WTC11 (cell line): ENCODE results near the gene ZNF681.

Source experiments
- CTCF ChIP-seq: fragments of 200-600 bp; IDR thresholded peaks from 2 replicates; pipeline ENCODE4 v1.8.0; 2022; ENCODE audit warnings: antibody characterized with exemption
- PRRX2 ChIP-seq: fragments of 250-450 bp; sonication (Bioruptor Pico); IDR thresholded peaks from 2 replicates; pipeline ENCODE4 v1.8.0; 2021; ENCODE audit warnings: mild to moderate bottlenecking
- RELA ChIP-seq: sonication (generic); formaldehyde crosslinking; IDR thresholded peaks from 2 replicates; pipeline ENCODE4 v1.8.1; 2022; ENCODE audit warnings: missing genetic modification reagents, mild to moderate bottlenecking, borderline replicate concordance
- SP1 ChIP-seq: sonication (generic); formaldehyde crosslinking; conservative IDR thresholded peaks from 2 replicates; pipeline ENCODE4 v1.8.1; 2022; ENCODE audit warnings: missing genetic modification reagents
- ZNF232 ChIP-seq: sonication (generic); formaldehyde crosslinking; IDR thresholded peaks from 2 replicates; pipeline ENCODE4 v1.8.0; 2022; ENCODE audit warnings: mild to moderate bottlenecking, missing genetic modification reagents
- TF ChIP-seq, protein P1 (sequence below): sonication (generic); formaldehyde crosslinking; IDR thresholded peaks from 2 replicates; pipeline ENCODE4 v1.8.1; 2022; ENCODE audit warnings: low read depth, mild to moderate bottlenecking, moderate library complexity, missing genetic modification reagents, borderline replicate concordance
- TF ChIP-seq, protein P2 (sequence below): sonication (generic); formaldehyde crosslinking; IDR thresholded peaks from 2 replicates; pipeline ENCODE4 v1.8.1; 2022; ENCODE audit warnings: missing genetic modification reagents, borderline replicate concordance
- TF ChIP-seq, protein P3 (sequence below): sonication (generic); formaldehyde crosslinking; IDR thresholded peaks from 2 replicates; pipeline ENCODE4 v1.8.1; 2022; ENCODE audit warnings: low read depth, missing genetic modification reagents, borderline replicate concordance

GRCh38 chr19:23716792-23717191 lies 41.9 kb downstream of the ZNF681 start:
- no peak for TF ChIP-seq PRRX2 (CRISPR knock-in tag)
- TF ChIP-seq CTCF = no peak
- no peak for TF ChIP-seq ZNF232
- no peak for TF ChIP-seq RELA
- TF ChIP-seq, protein P1, sequence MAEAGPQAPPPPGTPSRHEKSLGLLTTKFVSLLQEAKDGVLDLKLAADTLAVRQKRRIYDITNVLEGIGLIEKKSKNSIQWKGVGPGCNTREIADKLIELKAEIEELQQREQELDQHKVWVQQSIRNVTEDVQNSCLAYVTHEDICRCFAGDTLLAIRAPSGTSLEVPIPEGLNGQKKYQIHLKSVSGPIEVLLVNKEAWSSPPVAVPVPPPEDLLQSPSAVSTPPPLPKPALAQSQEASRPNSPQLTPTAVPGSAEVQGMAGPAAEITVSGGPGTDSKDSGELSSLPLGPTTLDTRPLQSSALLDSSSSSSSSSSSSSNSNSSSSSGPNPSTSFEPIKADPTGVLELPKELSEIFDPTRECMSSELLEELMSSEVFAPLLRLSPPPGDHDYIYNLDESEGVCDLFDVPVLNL (CRISPR knock-in tag) = no peak
- TF ChIP-seq, protein P2, sequence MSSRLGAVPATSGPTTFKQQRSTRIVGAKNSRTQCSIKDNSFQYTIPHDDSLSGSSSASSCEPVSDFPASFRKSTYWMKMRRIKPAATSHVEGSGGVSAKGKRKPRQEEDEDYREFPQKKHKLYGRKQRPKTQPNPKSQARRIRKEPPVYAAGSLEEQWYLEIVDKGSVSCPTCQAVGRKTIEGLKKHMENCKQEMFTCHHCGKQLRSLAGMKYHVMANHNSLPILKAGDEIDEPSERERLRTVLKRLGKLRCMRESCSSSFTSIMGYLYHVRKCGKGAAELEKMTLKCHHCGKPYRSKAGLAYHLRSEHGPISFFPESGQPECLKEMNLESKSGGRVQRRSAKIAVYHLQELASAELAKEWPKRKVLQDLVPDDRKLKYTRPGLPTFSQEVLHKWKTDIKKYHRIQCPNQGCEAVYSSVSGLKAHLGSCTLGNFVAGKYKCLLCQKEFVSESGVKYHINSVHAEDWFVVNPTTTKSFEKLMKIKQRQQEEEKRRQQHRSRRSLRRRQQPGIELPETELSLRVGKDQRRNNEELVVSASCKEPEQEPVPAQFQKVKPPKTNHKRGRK (CRISPR knock-in tag) = no peak
- TF ChIP-seq, protein P3, sequence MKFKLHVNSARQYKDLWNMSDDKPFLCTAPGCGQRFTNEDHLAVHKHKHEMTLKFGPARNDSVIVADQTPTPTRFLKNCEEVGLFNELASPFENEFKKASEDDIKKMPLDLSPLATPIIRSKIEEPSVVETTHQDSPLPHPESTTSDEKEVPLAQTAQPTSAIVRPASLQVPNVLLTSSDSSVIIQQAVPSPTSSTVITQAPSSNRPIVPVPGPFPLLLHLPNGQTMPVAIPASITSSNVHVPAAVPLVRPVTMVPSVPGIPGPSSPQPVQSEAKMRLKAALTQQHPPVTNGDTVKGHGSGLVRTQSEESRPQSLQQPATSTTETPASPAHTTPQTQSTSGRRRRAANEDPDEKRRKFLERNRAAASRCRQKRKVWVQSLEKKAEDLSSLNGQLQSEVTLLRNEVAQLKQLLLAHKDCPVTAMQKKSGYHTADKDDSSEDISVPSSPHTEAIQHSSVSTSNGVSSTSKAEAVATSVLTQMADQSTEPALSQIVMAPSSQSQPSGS = no peak
- TF ChIP-seq SP1 (CRISPR knock-in tag) = no peak
